Measurements from ENCODE around the gene TBC1D25. TPM values are rescaled to one million over a fixed set of nuclear protein-coding genes. Genes with fewer than 3 reads are reported as not detected.
"Not testable (repeated sequence)": the region's sequence is repeated elsewhere in the genome, so short reads cannot be mapped to it uniquely, and the experiment has no call there.

The TBC1D25 gene
- total RNA-seq, 4 donors from 2014 or later: 5.5 to 11.7 (median 8.5) TPM

DNA sequence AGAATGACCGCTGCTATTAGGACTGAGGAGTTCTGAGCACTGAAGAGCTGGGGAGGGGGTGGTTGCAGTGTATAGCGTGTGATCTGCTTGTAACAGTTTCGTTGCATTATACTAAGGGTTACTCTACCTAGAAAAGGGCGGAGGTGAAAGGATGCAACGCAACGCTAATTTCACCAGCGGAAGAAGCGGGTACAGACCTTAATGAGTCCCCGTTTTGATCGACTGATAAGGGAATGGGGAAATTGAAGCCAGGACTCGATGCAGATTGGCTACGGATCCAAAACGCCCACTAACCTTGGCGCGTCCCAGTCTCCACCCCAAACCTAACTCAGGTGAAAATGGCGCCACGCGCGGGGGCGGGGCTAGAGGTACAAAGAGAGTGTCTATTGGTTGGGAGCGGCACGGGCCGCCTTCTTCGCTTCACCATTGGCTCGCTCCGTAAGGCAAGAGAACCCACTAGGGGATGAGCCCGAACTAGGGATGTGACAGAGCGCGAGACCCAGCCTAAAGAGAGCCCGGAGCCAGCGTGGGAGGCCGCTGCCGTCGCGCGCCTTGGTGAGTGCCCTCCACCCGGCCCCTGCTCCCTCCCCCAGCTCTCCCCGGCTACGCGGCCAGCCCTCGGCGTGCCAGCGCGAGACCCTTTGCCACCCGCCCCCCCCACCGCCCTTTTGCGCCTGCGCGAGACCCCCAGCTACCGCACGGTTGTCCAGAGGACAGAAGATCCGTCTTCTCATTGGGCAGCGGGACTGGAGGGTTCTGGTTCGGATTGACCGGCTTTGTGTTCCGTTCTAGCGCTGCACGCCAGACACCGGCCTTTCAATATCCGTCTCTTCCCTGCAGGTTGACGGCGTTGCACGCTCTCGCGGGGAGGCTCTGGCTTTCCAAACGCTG is 17.9 kb upstream of the TBC1D25 start, which contains the start of gene EBP:
Gene EBP, plus strand, starts transcription at position 456 of the 891 bp plus-strand sequence. CDS start 1,964 bp downstream, outside the sequence.
- 42% methylated on average over 25 of the region's 66 CpGs; no CpG with 5 or more reads in 1 of the 2 donors for whole genome bisulfite sequencing, 2 donors
- Histone ChIP-seq H3K27ac (peak within 1 kb of the TSS; percentile 84 to 88 (median 86)), H3K36me3 (peaks cover 0 to 22% (median 0%) of the 10 kb centered on the region in 3 donors), H3K9me3 (no peaks in the 10 kb centered on the region), H3K27me3 (no peaks in the 10 kb centered on the region), H3K4me3 (peak within 1 kb of the TSS; percentile 61 to 68 (median 64)), H3K4me1 (peaks cover 0 to 18% (median 4%) of the 10 kb centered on the region in 3 donors)
- peak; percentile 69 for DNase-seq
- TF ChIP-seq, protein P1, sequence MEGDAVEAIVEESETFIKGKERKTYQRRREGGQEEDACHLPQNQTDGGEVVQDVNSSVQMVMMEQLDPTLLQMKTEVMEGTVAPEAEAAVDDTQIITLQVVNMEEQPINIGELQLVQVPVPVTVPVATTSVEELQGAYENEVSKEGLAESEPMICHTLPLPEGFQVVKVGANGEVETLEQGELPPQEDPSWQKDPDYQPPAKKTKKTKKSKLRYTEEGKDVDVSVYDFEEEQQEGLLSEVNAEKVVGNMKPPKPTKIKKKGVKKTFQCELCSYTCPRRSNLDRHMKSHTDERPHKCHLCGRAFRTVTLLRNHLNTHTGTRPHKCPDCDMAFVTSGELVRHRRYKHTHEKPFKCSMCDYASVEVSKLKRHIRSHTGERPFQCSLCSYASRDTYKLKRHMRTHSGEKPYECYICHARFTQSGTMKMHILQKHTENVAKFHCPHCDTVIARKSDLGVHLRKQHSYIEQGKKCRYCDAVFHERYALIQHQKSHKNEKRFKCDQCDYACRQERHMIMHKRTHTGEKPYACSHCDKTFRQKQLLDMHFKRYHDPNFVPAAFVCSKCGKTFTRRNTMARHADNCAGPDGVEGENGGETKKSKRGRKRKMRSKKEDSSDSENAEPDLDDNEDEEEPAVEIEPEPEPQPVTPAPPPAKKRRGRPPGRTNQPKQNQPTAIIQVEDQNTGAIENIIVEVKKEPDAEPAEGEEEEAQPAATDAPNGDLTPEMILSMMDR (IDR thresholded peaks at IDR 0.05): no peak
- peak in 2 of 4 donors; percentile 69 to 73 for TF ChIP-seq POLR2A (IDR thresholded peaks at IDR 0.05)
- intact Hi-C loops (cut with DNase I): no loop called here

DNA sequence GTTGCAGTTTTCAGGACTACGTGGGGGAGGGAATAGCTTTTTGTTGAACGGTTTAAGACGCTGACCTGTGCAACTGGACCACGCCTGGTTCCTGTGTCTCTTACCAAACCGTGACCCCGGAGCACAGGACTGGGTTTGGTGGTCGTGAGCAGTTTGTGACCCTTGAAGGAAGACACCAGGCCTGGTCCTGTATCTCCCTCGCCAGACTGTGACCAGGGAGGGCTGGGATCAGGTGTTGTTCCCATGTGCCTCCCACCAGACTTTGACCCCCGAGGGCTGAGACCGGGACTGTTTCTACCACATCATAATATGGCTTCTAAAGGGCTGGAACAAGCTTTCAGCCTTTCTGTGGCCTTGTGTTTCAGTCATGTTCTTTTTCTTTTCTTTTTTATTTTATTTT is 17.2 kb upstream of the TBC1D25 start:
- 19 to 36% methylated on average over 3 to 8 of the region's 10 CpGs for WGBS, 2 donors
- peak overlapping the region; percentile 61 to 68 (median 64) for H3K4me3 ChIP-seq
- TF ChIP-seq POLR2A (IDR thresholded peaks at IDR 0.05): no peak
- TF ChIP-seq, protein P1 (IDR thresholded peaks at IDR 0.05): no peak
- peak overlapping the region; percentile 84 to 88 (median 86) for H3K27ac ChIP-seq
- DNase-seq: no peak
- H3K4me1 ChIP-seq: peaks cover 0 to 18% (median 4%) of the 10 kb centered on the region in 3 donors
- H3K27me3 ChIP-seq: no peaks in the 10 kb centered on the region
- H3K9me3 ChIP-seq: no peaks in the 10 kb centered on the region
- intact Hi-C loops (cut with DNase I): no loop called here
- peaks cover 0 to 22% (median 4%) of the 10 kb centered on the region in 3 donors for H3K36me3 ChIP-seq

DNA sequence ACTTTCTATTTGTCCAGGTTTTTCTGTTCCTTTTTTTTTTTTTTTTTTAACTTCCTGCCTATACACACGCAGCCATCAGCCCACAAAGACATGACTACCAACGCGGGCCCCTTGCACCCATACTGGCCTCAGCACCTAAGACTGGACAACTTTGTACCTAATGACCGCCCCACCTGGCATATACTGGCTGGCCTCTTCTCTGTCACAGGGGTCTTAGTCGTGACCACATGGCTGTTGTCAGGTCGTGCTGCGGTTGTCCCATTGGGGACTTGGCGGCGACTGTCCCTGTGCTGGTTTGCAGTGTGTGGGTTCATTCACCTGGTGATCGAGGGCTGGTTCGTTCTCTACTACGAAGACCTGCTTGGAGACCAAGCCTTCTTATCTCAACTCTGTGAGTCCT is 15.8 kb upstream of the TBC1D25 start:
- TF ChIP-seq, protein P1 (IDR thresholded peaks at IDR 0.05): no peak
- no peak for TF ChIP-seq POLR2A (IDR thresholded peaks at IDR 0.05)
- intact Hi-C loops (cut with DNase I): no loop called here
- DNase-seq: no peak
- 89 to 91% methylated on average over 4 to 11 of the region's 12 CpGs for WGBS, 2 donors
- no peak overlapping the region for H3K27ac ChIP-seq
- H3K4me3 ChIP-seq: no peak overlapping the region
- no peaks in the 10 kb centered on the region for H3K9me3 ChIP-seq
- H3K4me1 ChIP-seq: peaks cover 0 to 18% (median 4%) of the 10 kb centered on the region in 3 donors
- peaks cover 0 to 36% (median 9%) of the 10 kb centered on the region in 3 donors for H3K36me3 ChIP-seq
- no peaks in the 10 kb centered on the region for H3K27me3 ChIP-seq

DNA sequence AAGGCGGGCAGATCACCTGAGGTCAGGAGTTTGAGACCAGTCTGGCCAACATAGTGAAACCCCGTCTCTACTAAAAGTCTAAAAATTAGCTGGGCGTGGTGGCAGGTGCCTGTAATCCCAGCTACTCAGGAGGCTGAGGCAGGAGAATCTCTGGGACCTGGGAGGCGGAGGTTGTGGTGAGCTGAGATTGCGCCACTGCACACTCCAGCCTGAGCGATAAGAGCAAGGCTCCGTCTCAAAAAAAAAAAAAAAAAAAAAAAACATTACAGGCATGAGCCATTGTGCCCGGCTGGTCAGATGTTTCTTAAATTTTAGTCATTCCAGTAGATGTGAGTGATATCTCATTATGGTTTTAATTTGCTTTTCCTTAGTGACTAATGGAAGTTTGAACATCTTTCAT is 13.7 kb upstream of the TBC1D25 start:
- DNase-seq; intact Hi-C loops (cut with DNase I): not testable (repeated sequence)
- 67 to 86% methylated on average over 1 to 3 of the region's 8 CpGs for WGBS, 2 donors

DNA sequence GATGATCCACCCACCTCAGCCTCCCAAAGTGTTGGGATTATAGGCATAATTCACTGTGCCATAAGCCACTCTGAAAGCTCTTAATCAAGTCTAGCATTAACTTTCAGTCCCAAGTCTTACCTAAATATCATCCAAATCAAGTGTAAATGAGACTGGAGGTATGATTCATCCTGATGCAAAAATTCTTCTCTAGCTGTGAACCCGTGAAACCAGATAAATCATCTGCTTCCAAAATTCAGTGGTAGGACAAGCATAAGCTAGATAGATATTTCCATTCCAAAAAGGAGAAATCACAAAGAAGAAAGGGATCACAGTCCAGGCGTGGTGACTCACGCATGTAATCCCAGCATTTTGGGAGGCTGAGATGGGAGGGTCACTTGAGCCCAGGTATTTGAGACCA is 8.8 kb upstream of the TBC1D25 start:
- no peaks in the 10 kb centered on the region for H3K9me3 ChIP-seq
- no peak overlapping the region for H3K4me3 ChIP-seq
- H3K4me1 ChIP-seq: peaks cover 0 to 16% (median 4%) of the 10 kb centered on the region in 3 donors
- peaks cover 0 to 29% (median 9%) of the 10 kb centered on the region in 3 donors for H3K36me3 ChIP-seq
- peak overlapping the region; percentile 81 to 87 (median 82) for H3K27ac ChIP-seq
- no peak for TF ChIP-seq POLR2A (IDR thresholded peaks at IDR 0.05)
- TF ChIP-seq, protein P1 (IDR thresholded peaks at IDR 0.05): no peak
- DNase-seq: no peak
- intact Hi-C loops (cut with DNase I): no loop called here
- WGBS, 2 donors: 40 to 48% methylated on average over 2 to 3 of the region's 3 CpGs
- no peaks in the 10 kb centered on the region for H3K27me3 ChIP-seq

More for the DNA sequence above, 13.7 kb upstream of the TBC1D25 start:
- H3K27me3 ChIP-seq, H3K9me3 ChIP-seq, H3K4me3 ChIP-seq, H3K27ac ChIP-seq: not testable (repeated sequence)
- Histone ChIP-seq H3K36me3 (peaks cover 0 to 39% (median 9%) of the 10 kb centered on the region in 3 donors), H3K4me1 (peaks cover 0 to 19% (median 4%) of the 10 kb centered on the region in 3 donors)

Data from esophagus squamous epithelium (tissue), 5 donors.